Measurements from ENCODE around the gene TUBA3E. TPM values are rescaled to one million over a fixed set of nuclear protein-coding genes. Genes with fewer than 3 reads are reported as not detected.

The TUBA3E gene
- total and polyA plus RNA-seq, 2 of the 13 experiments (the other 11 are each of a cell fraction or from before 2014, with no cell fraction given): not detected

DNA sequence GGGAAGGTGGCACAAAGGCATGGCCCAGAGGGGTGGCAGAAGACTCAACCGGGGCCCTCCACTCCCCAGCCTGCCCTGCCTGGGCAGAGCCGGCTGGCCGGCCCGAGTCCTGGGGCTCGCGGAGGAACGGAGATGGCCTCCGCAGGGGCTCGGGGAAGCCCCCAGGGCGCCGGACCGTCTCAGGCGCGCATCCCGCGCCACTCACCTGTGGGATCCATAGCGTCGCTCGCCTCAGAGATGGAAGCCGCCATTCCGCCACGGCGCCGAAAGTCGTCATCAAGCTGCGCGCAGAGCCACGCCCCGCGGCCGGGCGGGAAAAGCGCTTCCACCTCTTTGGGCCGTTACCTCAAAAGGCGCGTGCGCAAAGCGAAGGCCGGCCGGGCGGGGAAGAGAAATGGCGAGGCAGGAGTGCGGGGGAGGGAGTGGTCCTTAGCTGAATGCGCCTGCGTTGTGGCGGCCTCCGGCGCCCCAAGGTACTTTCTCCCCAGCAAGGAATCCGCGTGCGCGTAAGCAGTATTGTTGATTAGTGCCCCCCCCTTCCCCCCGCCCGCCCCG, 16.8 kb downstream of the TUBA3E start, which contains the start of gene SMPD4 (continued):
- TF ChIP-seq ZNF136 (CRISPR knock-in tag; IDR thresholded peaks at IDR 0.05; ENCODE audit: low read depth) (no peak), ZEB1 (IDR thresholded peaks at IDR 0.05; ENCODE audit: insufficient replicate concordance, low read depth) (peak; percentile 25), SKI (IDR thresholded peaks at IDR 0.05; ENCODE audit: partially characterized antibody) (no peak), LCORL (IDR thresholded peaks at IDR 0.05) (no peak), LCORL (CRISPR knock-in tag; IDR thresholded peaks at IDR 0.05) (peak; percentile 53), MXI1 (IDR thresholded peaks at IDR 0.05; ENCODE audit: borderline replicate concordance, low read depth, low read length) (peak; percentile 95; the same call in 2 of the 3 replicates), KLF13 (CRISPR knock-in tag; IDR thresholded peaks at IDR 0.05) (no peak), ZNF569 (CRISPR knock-in tag; IDR thresholded peaks at IDR 0.05; ENCODE audit: borderline replicate concordance) (peak; percentile 66; the same call in 1 of the 2 replicates), CCAR2 (optimal IDR thresholded peaks at IDR 0.05; ENCODE audit: low read depth, low read length) (no peak), ZNF724P (CRISPR knock-in tag; IDR thresholded peaks at IDR 0.05; ENCODE audit: borderline replicate concordance) (no peak; the same call in 1 of the 2 replicates), HDAC2 (CRISPR knock-in tag; IDR thresholded peaks at IDR 0.05) (peak; percentile 80)
- TF ChIP-seq, protein P1, sequence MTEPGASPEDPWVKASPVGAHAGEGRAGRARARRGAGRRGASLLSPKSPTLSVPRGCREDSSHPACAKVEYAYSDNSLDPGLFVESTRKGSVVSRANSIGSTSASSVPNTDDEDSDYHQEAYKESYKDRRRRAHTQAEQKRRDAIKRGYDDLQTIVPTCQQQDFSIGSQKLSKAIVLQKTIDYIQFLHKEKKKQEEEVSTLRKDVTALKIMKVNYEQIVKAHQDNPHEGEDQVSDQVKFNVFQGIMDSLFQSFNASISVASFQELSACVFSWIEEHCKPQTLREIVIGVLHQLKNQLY (CRISPR knock-in tag; IDR thresholded peaks at IDR 0.05): no peak
- TF ChIP-seq, protein P2, sequence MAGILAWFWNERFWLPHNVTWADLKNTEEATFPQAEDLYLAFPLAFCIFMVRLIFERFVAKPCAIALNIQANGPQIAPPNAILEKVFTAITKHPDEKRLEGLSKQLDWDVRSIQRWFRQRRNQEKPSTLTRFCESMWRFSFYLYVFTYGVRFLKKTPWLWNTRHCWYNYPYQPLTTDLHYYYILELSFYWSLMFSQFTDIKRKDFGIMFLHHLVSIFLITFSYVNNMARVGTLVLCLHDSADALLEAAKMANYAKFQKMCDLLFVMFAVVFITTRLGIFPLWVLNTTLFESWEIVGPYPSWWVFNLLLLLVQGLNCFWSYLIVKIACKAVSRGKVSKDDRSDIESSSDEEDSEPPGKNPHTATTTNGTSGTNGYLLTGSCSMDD (CRISPR knock-in tag; IDR thresholded peaks at IDR 0.05): no peak
- TF ChIP-seq, protein P3, sequence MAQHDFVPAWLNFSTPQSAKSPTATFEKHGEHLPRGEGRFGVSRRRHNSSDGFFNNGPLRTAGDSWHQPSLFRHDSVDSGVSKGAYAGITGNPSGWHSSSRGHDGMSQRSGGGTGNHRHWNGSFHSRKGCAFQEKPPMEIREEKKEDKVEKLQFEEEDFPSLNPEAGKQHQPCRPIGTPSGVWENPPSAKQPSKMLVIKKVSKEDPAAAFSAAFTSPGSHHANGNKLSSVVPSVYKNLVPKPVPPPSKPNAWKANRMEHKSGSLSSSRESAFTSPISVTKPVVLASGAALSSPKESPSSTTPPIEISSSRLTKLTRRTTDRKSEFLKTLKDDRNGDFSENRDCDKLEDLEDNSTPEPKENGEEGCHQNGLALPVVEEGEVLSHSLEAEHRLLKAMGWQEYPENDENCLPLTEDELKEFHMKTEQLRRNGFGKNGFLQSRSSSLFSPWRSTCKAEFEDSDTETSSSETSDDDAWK (CRISPR knock-in tag; IDR thresholded peaks at IDR 0.05): no peak
- TF ChIP-seq, protein P4, sequence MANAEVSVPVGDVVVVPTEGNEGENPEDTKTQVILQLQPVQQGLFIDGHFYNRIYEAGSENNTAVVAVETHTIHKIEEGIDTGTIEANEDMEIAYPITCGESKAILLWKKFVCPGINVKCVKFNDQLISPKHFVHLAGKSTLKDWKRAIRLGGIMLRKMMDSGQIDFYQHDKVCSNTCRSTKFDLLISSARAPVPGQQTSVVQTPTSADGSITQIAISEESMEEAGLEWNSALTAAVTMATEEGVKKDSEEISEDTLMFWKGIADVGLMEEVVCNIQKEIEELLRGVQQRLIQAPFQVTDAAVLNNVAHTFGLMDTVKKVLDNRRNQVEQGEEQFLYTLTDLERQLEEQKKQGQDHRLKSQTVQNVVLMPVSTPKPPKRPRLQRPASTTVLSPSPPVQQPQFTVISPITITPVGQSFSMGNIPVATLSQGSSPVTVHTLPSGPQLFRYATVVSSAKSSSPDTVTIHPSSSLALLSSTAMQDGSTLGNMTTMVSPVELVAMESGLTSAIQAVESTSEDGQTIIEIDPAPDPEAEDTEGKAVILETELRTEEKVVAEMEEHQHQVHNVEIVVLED (CRISPR knock-in tag; IDR thresholded peaks at IDR 0.05; ENCODE audit: borderline replicate concordance): peak; percentile 89
- TF ChIP-seq, protein P5, sequence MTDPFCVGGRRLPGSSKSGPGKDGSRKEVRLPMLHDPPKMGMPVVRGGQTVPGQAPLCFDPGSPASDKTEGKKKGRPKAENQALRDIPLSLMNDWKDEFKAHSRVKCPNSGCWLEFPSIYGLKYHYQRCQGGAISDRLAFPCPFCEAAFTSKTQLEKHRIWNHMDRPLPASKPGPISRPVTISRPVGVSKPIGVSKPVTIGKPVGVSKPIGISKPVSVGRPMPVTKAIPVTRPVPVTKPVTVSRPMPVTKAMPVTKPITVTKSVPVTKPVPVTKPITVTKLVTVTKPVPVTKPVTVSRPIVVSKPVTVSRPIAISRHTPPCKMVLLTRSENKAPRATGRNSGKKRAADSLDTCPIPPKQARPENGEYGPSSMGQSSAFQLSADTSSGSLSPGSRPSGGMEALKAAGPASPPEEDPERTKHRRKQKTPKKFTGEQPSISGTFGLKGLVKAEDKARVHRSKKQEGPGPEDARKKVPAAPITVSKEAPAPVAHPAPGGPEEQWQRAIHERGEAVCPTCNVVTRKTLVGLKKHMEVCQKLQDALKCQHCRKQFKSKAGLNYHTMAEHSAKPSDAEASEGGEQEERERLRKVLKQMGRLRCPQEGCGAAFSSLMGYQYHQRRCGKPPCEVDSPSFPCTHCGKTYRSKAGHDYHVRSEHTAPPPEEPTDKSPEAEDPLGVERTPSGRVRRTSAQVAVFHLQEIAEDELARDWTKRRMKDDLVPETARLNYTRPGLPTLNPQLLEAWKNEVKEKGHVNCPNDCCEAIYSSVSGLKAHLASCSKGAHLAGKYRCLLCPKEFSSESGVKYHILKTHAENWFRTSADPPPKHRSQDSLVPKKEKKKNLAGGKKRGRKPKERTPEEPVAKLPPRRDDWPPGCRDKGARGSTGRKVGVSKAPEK (CRISPR knock-in tag; IDR thresholded peaks at IDR 0.05; ENCODE audit: borderline replicate concordance): no peak
- TF ChIP-seq, protein P6, sequence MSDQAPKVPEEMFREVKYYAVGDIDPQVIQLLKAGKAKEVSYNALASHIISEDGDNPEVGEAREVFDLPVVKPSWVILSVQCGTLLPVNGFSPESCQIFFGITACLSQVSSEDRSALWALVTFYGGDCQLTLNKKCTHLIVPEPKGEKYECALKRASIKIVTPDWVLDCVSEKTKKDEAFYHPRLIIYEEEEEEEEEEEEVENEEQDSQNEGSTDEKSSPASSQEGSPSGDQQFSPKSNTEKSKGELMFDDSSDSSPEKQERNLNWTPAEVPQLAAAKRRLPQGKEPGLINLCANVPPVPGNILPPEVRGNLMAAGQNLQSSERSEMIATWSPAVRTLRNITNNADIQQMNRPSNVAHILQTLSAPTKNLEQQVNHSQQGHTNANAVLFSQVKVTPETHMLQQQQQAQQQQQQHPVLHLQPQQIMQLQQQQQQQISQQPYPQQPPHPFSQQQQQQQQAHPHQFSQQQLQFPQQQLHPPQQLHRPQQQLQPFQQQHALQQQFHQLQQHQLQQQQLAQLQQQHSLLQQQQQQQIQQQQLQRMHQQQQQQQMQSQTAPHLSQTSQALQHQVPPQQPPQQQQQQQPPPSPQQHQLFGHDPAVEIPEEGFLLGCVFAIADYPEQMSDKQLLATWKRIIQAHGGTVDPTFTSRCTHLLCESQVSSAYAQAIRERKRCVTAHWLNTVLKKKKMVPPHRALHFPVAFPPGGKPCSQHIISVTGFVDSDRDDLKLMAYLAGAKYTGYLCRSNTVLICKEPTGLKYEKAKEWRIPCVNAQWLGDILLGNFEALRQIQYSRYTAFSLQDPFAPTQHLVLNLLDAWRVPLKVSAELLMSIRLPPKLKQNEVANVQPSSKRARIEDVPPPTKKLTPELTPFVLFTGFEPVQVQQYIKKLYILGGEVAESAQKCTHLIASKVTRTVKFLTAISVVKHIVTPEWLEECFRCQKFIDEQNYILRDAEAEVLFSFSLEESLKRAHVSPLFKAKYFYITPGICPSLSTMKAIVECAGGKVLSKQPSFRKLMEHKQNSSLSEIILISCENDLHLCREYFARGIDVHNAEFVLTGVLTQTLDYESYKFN (CRISPR knock-in tag; conservative IDR thresholded peaks at IDR 0.05): no peak

Data from HepG2 (cell line).